Islet of Langerhans (tissue), 1 donor: ENCODE measurements around the gene IL2.

ENCODE experiments used
- FAIRE-seq: peaks from one replicate; lab custom pipeline; 2011; peaks lifted over from hg19 to GRCh38; lab: Jason Lieb, UNC

The IL2 gene

DNA sequence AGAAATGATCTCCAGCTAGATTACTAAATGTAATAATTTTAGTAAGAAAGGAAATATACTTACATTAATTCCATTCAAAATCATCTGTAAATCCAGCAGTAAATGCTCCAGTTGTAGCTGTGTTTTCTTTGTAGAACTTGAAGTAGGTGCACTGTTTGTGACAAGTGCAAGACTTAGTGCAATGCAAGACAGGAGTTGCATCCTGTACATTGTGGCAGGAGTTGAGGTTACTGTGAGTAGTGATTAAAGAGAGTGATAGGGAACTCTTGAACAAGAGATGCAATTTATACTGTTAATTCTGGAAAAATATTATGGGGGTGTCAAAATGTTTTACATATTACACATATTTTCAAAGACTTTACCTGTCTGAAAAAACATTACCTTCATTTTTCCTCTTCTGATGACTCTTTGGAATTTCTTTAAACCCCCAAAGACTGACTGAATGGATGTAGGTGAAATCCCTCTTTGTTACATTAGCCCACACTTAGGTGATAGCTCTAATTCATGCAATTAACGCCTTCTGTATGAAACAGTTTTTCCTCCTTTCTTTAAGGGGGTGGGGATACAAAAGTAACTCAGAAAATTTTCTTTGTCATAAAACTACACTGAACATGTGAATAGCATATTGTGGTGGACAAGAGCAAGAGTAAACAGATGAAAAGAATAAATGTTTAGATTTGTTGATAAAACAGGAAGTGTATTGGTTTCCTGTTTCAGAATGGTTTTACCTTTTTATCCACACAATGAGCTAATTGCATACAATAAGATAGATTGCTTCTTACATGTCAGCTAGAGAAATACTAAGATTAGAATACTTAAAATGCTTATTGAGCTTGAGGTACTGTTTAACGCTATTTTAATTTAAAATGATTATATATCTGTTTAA is at the start of gene IL2:
TSS of gene IL2 (minus strand) at position 495 of the 886 bp plus-strand sequence. CDS start at position 210, 285 bp downstream.
- no peak for FAIRE-seq

DNA sequence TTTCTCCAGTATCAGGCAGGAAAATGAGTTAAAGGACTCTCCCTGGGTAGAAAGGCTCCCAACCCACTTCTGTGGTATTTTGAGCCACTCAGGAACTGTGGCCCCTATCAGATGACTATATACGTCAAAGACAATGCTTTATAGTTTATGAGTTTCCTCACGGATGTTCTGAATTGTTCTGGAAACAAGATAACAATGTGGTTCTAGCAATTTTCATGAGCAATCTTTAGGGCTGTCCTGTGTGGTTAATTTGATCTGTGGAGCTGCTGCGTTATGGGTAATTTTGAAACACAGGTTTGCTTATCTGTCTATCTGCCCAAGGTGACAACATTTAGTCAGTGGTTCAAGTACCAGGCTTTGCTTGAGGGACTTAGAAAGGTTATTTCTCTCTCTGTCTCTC is 46.7 kb upstream of the IL2 start:
- FAIRE-seq = no peak

DNA sequence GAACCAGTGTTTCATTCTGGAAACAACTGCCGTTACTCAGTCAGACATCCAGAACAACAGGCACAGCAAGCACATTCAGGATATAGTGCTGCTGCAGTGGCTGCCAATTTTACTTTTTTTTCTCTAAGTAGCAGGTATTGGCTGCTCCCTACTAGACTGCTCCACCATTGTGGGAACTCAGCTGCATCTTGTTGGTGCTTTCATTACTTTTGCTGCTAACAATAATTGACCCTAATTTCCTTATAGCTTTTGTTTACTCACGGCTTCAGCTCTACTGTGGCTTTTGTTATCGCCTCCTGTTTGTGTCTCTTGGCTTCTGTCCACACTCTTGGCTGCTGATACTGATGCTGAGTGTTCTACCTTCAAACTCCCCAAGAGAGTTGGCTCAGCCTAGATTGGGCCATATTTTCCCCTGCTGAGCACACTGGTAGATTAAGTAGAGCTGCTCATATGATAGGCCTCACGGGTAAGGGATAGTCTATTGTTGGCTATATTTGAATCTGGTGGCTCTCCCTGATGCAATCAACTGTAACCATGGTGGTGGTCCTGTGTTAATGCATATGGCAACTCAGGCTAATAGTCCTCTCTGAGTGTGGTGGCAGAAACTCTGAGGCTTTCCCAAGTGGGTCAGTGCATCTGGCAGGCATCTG is 44.5 kb upstream of the IL2 start:
- no peak for FAIRE-seq

DNA sequence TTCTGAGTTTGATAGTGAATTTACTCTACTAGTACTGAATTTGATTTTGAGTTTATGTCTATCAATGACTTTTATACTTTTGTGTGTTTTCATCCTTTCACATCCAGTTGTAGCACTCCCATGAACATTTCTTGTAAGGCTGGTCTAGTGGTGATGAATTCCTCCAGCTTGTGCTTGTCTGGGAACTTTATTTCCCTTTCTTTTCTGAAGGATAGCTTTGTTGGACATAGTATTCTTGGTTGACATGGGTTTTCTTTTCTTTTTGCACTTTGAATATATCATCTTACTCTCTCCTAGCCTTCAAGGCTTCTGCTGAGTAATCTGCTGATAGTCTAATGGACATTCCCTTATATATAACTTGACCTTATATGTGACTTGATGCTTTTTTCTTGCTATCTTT is 32.5 kb upstream of the IL2 start:
- FAIRE-seq = no peak

DNA sequence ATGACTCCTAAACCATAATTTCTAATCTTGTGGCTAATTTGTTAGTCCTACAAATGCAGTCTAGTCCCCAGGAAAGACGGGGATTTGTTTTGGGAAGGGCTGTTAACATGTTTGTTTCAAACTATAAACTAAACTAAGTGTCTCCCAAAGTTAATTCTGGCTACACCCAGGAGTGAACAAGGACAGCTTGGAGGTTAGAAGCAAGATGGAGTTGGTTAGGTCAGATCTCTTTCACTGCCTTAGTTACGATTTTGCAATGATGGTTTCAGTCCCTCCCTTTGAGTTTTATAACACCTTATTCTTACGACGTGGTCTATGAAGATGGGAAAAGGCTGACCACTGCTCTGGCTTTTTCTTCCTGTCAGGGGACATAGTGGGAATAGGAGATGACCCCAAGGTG is 27.0 kb upstream of the IL2 start:
- no peak for FAIRE-seq

DNA sequence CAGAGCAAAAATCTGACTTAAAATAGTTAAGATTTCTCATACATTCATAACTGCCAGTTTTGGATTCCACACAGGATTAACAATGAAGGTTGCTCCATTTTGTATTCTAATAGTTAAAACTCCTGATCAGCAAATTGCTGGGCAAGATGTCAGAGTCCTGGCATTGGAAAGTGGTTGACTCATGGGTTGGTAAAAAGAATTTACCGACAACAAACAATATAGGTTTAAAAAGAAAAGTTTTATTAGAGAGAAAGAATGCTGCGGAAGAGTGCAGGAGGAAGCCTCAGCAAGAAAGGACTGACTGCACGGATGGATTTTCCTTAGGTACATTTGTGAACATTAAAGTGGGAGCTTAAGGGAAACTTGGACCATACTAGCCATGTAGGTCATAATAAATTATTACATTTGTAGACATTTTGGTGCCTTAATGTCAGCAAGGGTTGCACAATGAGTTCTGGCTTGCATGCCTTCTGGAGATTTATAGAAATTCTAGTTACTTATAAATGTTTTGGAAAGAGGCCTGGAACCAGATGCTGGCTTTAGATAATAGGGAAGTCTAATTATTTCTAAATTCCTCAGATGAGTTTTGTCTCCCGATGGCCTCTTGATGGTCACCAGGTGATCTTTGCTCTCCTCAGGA is 25.4 kb upstream of the IL2 start:
- no peak for FAIRE-seq

DNA sequence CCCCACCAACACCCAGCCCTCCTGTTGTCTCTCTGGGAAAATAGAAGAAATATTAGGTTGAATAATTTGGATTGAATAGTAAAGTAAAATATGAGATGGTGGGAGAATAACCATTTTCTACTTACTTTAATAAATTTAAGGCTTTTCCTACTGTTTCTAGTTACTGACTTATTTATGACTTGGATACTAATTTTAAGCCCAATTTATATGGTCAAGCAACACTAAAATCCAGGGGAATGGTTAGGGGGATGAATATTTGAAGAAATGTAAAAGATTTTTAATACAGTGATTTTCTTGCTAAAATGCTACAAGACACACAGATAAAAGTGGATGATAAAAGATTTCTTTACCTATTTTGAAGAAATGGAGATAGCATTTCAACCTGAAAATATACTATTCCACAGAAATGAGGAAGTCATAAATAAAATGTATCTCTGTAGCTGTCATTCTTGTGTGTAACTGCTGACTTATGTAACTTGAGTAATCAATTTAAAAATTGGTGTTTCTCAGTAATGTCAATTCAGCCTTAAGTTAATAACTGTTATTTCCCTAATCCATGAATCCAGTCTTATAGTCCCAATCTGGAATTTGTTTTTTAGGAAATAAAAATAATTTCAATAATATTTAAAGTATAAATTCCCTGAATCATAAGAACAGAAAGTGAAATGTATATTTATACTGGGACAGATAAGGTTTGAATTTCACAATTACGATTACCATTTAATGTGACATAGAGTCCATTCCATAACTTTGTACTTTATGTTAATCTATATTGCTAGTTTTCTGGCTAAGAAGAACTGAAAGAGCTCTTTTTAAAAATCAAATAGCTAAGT is 24.3 kb upstream of the IL2 start:
- FAIRE-seq = no peak

DNA sequence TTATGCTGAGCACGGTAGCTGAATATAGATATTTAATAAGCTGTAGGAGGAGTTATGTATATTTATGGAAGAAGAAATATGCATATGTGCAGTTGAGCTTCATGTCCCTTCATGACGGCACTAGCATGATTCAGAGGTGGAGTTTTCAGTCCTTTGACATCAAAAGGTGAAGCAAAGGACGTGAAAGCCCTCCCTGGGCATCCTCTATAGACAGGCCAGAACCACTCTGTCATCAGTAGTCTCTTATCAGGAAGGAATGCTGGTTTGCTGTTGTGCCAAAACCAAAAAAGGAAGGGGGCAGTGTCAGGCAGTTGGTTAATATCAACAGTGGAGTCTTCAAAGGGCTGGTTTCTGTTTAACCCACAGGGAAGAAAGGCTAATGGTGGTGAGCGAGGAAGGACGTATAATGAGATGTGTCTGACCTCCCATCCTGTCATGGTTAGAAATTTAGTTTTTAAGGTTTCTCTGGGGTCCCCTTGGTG is 23.5 kb upstream of the IL2 start:
- no peak for FAIRE-seq

DNA sequence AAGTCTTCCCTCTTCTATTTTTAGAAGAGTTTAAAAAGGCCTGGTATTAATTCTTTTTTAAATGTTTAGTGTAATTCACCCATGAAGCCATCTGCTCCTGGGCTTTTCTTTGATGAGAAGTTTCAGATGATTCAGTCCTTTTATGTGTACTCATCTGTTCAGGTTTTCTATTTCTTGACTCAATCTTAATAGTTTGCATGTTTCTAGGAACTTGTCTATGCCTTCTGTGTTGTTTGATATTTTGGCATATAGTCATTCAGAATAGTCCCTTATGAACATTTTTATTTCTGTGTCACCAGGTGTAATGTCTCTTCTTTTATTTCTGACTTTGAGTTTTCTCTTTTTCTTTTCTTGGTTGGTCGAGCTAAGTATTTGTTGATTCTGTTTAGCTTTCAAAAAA is 20.2 kb upstream of the IL2 start:
- FAIRE-seq = no peak

DNA sequence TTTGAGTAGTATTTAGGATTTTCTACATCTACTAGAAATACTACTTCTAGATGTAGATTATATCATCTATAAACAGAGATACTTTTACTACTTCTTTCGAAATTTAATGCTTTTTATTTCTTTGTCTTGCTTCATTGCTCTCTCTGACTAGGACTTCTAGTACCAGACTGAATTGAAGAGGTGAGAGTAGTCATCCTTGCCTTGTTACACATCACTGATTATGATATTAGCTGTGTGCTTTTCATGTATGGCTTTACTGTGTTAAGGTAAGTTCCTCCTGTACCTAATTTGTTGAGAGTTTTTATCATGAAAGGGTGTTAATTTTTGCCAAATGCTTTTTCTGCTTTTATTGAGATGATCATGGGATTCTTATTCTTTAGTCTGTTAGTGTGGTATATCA is 19.6 kb upstream of the IL2 start:
- no peak for FAIRE-seq

DNA sequence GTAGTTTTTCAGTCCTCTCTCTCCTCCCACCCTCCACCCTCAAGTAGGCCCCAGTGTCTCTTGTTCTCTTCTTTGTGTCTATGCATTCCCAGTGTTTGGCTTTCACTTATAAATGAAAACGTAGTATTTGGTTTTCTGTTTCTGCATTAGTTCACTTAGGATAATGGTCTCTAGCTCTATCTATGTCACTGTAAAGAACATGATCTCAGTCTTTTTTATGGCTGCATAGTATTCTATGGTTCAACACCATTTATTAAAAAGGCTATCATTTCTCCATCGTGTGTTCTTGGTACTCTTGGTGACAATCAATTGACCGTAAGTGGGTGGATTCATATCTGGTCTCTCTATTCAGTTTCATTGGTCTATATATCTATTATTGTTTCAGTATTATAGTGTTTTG is 18.7 kb upstream of the IL2 start:
- no peak for FAIRE-seq

DNA sequence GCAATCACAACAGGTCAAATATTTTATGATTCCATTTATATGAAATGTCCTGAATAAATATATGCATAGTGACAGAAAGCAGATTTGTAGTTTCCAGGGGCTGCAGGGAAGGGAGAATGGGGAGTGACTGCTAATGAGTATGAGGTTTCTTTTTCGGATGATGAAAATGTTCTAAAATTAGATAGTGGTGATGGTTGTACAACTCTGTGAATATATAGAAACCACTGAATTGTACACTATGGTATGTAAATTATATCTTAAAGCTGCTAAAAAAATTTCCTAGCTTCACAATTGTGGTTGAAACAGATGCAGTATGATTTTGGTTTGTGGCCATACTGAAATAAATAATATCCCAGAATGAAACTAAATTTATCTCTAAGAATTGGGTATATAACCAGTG is 12.9 kb upstream of the IL2 start:
- no peak for FAIRE-seq

DNA sequence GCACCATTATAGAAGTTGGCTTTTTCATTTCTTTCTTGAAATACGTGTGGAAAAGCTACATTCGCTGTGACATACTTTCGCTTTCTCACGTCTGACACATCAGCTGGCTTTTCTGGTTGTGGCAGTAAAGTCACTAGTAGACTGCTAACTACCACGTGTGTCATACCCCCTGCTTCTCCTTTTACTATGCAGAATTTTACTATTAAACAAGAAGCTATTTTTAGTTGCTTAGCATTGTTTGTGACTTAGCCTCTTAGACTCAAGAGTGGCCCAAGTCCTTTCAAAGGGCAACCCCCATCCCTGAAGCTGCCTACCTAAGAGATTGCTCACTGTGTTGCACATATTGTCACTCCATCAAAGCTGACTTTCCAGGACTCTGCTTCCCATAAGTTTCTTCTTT is 2.1 kb upstream of the IL2 start:
- FAIRE-seq = no peak

DNA sequence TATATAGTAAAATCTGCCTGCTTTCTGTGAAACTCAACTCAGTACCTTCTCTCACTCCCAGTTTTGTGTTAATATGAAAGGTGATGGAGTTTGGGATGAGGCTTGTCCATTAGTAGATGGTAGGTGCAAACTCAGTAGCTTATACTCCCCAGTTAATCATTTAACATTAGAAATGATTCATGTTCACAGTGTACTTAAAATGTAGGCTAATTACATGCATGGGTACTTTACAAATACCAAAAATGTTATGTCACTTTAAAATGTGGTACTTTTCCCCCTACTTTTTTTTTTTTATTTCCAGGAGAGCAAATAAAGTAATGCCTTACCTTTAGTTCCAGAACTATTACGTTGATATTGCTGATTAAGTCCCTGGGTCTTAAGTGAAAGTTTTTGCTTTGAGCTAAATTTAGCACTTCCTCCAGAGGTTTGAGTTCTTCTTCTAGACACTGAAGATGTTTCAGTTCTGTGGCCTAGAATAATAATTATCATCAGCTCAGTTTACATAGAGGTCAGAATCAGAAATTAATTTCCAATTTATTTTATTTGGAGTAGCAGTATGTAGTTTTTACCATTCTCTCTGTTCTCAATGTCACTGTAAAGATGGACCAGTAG is 3.0 kb downstream of the IL2 start:
- peak; percentile 92 for FAIRE-seq

DNA sequence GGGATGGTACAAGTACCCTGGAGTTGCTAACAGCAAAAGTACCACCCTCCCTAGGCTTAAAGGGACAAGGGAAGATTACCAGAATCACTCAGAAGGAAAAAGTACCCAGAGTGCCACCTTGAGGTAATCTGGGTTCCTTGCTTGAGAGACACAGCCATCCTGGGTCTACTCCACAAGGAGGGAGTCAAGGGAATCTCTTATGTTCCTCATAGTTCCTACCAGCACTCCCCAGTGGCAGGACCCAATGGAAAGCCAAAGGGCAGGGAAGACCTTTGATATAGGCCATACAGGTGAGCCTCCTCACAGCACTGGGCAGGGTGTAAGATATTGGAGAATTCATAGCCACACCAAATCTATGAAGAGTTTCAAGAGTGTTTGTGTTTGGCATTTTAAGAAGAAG is 5.7 kb downstream of the IL2 start:
- no peak for FAIRE-seq

DNA sequence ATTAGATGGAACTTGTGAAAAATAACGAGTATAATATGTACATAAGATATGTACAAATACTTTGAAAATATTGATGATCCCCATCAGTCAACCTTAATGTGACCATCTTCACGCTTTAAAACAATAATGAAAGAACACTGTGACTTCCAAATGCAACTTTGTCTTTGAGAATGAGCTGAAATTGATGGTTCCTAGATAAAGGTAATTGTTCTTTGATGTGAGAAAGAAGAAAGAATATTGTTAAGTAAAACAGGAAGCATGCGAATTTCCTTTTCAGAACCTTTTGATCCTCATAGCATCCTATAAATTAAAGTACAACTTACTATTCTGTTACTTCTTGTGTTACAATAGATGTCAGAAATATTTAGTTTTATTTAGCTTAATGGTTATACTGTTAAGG is 22.2 kb downstream of the IL2 start:
- FAIRE-seq = no peak

DNA sequence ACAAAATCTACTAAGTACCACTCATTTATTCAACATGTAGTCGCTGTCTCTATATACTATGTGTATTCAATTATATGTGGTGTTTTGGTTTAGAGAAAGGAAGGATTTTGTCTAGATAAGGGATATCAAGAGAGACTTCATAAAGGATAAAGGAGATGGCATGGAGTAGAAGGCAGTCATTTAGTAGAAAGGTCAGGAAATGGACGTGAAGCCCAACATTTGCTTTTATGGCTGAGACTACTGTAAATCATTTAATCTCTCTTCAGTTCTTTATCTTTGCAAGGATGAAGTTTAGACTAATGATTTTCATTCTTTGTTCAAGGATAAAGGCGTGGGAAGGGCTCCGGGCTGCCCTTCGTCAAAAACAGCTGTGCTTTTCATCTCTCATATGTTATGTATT is 25.2 kb downstream of the IL2 start:
- no peak for FAIRE-seq

DNA sequence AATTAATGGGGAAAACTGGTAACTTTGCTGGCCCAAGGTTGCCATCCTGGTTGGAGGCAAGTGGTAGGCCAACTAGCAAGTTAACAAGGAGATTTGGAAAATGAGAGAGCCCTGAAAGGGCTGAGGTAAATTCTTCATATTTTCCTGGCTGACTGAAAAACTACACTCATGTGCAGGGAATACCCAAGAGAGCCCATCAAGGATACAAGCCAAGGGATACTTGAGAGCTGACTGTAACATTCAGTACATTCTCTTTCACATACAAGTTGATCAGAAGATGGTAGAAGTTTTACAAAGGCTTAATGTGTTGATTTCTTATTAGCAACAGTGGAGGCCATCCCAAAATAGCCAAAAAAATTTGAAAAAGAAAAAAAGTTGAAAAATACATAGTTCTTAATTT is 33.3 kb downstream of the IL2 start:
- no peak for FAIRE-seq

DNA sequence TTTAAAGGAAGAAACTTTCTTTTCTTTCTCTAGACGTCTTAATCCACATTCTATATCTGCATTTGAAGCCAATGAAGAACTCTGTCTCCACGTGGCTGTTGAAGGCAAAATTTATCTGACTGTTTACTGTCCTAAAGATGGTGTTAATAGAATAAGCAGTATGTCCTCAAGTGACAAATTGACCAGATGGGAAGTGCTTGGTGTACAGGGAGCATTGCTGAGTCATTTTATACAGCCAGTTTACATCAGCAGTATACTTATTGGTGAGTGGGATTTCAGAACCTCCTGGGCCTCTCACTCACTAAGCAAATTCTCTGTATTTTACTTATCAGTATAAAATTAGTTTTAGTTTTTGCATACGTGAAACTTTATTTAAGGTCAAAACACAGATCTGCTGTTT is 44.0 kb downstream of the IL2 start:
- FAIRE-seq = no peak

DNA sequence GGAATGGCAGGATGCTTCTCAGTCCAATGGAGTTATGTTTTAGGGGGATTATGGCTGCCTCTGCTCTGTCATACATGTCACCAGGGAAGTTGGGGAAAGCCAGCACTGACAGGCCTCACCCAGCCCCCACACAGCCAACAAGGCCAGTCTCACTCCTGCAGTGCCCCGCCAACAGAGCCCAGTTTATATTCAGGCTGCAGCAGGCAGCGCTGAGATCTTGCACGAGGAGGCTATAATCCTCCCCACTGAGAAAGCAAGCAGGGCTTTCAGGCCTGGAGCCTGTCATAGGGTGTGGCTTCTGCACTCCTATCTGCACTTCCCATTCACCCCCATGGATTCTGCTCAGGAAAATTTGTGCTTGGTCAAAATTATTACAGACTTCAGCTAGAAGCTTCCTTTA is 52.7 kb downstream of the IL2 start:
- no peak for FAIRE-seq
